Mononuclear cell (primary cell): Measurements from ENCODE around the gene GXYLT2. TPM values are rescaled to one million over a fixed set of nuclear protein-coding genes. Genes with fewer than 3 reads are reported as not detected.
"Not testable (repeated sequence)": the region's sequence is repeated elsewhere in the genome, so short reads cannot be mapped to it uniquely, and the experiment has no call there.

Experiments
- H3K27me3 ChIP-seq: 2 replicates; pipeline ENCODE4 v1.6.0; 2011; ENCODE audit warnings: low read length, control low read depth; ENCODE audit not compliant: insufficient read depth
- H3K4me1 ChIP-seq: 2 replicates; pipeline ENCODE4 v1.5.1; 2011; ENCODE audit warnings: mild to moderate bottlenecking, low read length, control low read depth; ENCODE audit not compliant: insufficient read depth
- H3K4me3 ChIP-seq: 2 replicates; pipeline ENCODE4 v1.5.1; 2011; ENCODE audit warnings: mild to moderate bottlenecking, low read length, moderate library complexity
- H3K9me3 ChIP-seq: 2 replicates; pipeline ENCODE4 v1.5.1; 2011; ENCODE audit warnings: low read depth, mild to moderate bottlenecking, control low read depth, low read length
- total RNA-seq: library from RNA; depleted of rRNA; stranded (reverse); fragments of >200 nt; gene quantifications from one replicate; pipeline ENCODE4 v1.2.3, GENCODE V29; 2012

Gene GXYLT2
- total RNA-seq, 1 donor, result 0.21 TPM

GRCh38 chr3:72904163-72904562 lies 16.3 kb downstream of the GXYLT2 start:
- H3K9me3 ChIP-seq, result no peaks in the 10 kb centered on the region
- H3K4me3 ChIP-seq, result no peak overlapping the region
- H3K4me1 ChIP-seq, result no peaks in the 10 kb centered on the region
- no peaks in the 10 kb centered on the region for H3K27me3 ChIP-seq

- Histone ChIP-seq H3K4me3 (no peak overlapping the region), H3K9me3 (no peaks in the 10 kb centered on the region), H3K4me1 (no peaks in the 10 kb centered on the region), H3K27me3 (no peaks in the 10 kb centered on the region)
These were observed 18.3 kb downstream of the GXYLT2 start for GRCh38 chr3:72906154-72906553.

- H3K9me3 ChIP-seq, result no peaks in the 10 kb centered on the region
These were observed 19.4 kb downstream of the GXYLT2 start for GRCh38 chr3:72907131-72907711.

GRCh38 chr3:72907731-72908620 lies 20.1 kb downstream of the GXYLT2 start:
- Histone ChIP-seq H3K4me3 (no peak overlapping the region), H3K27me3 (no peaks in the 10 kb centered on the region), H3K9me3 (no peaks in the 10 kb centered on the region), H3K4me1 (no peaks in the 10 kb centered on the region)

More at GRCh38 chr3:72907131-72907711, 19.4 kb downstream of the GXYLT2 start:
- Histone ChIP-seq H3K4me3 (no peak overlapping the region), H3K4me1 (no peaks in the 10 kb centered on the region), H3K27me3 (no peaks in the 10 kb centered on the region)

- H3K9me3 ChIP-seq, result no peaks in the 10 kb centered on the region
- H3K4me3 ChIP-seq, result no peak overlapping the region
- no peaks in the 10 kb centered on the region for H3K27me3 ChIP-seq
- H3K4me1 ChIP-seq, result no peaks in the 10 kb centered on the region
These were observed 21.7 kb downstream of the GXYLT2 start for GRCh38 chr3:72909591-72909990.

DNA sequence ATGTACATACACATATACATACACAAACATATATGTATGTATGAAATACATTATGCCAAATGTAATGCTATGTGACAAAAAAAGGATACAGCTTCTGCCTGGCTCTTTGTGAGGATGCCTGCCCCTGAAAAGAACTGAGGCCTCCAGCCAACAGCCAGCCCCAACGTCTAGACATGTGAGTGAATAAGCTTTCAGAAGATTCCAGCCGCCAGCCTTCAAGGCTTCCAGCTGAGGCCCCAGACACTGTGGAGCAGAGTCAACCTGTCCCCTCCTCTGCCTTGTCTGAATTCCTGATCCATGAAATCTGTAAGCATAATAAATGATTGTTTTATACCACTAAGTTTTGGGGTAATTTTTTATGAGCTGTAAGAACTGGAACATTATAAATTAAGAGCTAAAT lies 24.7 kb downstream of the GXYLT2 start:
- no peak overlapping the region for H3K4me3 ChIP-seq
- H3K27me3 ChIP-seq, result no peaks in the 10 kb centered on the region
- no peaks in the 10 kb centered on the region for H3K4me1 ChIP-seq
- no peaks in the 10 kb centered on the region for H3K9me3 ChIP-seq

- H3K4me3 ChIP-seq, result no peak overlapping the region
- no peaks in the 10 kb centered on the region for H3K4me1 ChIP-seq
- no peaks in the 10 kb centered on the region for H3K9me3 ChIP-seq
- no peaks in the 10 kb centered on the region for H3K27me3 ChIP-seq
These were observed 26.5 kb downstream of the GXYLT2 start for GRCh38 chr3:72914383-72914782.

DNA sequence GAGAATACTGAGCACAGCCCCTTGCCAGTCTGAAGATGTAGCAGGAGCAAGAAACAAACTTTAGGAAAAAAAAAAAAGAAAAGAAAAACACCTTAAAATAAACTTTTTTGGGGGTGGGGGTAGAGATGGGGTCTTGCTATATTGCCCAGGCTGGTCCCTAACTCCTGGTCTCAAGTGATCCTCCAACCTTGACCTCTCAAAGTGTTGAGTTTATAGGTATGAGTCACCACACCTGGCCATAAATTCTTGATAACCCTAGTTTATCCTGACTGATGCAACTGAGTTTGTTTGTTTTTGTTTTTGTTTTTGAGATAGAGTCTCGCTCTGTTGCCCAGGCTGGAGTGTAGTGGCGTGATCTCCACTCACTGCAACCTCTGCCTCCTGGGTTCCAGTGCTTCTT lies 28.4 kb downstream of the GXYLT2 start:
- Histone ChIP-seq H3K4me3 (no peak overlapping the region), H3K27me3 (no peaks in the 10 kb centered on the region), H3K4me1 (no peaks in the 10 kb centered on the region), H3K9me3 (no peaks in the 10 kb centered on the region)

DNA sequence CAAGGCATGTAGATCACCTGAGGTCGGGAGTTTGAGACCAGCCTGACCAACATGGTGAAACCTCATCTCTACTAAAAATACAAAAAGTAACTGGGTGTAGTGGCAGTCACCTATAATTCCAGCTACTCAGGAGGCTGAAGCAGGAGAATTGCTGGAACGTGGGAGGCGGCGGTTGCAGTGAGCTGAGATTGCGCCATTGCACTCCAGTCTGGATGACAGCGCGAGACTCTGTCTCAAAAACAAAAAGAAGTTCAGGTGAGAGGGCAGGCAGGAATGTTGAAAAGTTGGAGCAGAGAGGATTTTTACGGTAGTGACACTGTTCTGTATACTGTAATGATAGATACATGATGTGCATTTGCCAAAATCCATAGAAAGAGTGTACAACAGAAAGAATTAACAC lies 31.7 kb downstream of the GXYLT2 start:
- no peak overlapping the region for H3K4me3 ChIP-seq
- H3K9me3 ChIP-seq, result no peaks in the 10 kb centered on the region
- H3K27me3 ChIP-seq, result no peaks in the 10 kb centered on the region
- no peaks in the 10 kb centered on the region for H3K4me1 ChIP-seq

GRCh38 chr3:72924055-72924454 lies 36.2 kb downstream of the GXYLT2 start:
- H3K4me3 ChIP-seq, result no peak overlapping the region
- no peaks in the 10 kb centered on the region for H3K9me3 ChIP-seq
- H3K4me1 ChIP-seq, result no peaks in the 10 kb centered on the region
- no peaks in the 10 kb centered on the region for H3K27me3 ChIP-seq

DNA sequence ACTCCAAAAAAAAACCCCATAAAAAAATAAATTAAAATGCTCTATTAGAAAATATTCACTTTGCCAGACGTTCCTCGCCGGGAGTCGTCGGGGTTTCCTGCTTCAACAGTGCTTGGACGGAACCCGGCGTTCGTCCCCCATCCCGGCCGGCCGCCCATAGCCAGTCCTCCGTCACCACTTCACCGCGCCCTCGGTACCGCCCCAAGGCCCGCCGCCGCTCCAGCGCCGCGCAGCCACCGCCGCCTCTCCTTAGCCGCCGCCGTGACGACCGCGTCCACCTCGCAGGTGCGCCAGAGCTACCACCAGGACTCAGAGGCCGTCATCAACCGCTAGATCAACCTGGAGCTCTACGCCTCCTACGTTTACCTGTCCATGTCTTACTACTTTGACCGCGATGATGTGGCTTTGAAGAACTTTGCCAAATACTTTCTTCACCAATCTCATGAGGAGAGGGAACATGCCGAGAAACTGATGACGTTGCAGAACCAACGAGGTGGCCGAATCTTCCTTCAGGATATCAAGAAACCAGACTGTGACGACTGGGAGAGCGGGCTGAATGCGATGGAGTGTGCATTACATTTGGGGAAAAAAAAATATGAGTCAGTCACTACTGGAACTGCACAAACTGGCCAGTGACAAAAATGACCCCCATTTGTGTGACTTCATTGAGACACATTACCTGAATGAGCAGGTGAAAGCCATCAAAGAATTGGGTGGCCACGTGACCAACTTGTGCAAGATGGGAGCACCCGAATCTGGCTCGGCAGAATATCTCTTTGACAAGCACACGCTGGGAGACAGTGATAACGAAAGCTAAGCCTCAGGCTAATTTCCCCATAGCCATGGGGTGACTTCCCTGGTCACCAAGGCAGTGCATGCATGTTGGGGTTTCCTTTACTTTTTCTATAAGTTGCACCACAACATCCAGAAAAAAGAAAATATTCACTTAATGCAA lies 41.2 kb downstream of the GXYLT2 start:
- H3K27me3 ChIP-seq, H3K4me3 ChIP-seq, H3K4me1 ChIP-seq, H3K9me3 ChIP-seq: not testable (repeated sequence)

DNA sequence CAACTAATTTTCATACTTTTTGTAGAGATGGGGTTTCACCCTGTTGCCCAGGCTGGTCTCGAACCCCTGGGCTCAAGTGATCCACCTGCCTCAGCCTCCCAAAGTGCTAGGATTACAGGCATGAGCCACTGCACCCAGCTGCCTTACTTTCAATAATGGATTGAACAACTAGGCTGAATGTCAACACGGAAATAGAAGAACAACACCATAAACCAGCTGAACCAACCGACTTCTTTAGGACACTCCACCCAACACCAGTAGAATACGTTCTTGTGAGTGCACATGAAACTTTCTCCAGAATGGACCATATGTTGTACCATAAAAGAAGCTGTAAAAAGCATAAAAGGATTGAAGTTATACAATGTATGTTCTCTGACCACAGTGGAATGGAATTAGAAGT lies 42.9 kb downstream of the GXYLT2 start:
- Histone ChIP-seq H3K9me3 (no peaks in the 10 kb centered on the region), H3K4me1 (no peaks in the 10 kb centered on the region), H3K27me3 (no peaks in the 10 kb centered on the region), H3K4me3 (no peak overlapping the region)

DNA sequence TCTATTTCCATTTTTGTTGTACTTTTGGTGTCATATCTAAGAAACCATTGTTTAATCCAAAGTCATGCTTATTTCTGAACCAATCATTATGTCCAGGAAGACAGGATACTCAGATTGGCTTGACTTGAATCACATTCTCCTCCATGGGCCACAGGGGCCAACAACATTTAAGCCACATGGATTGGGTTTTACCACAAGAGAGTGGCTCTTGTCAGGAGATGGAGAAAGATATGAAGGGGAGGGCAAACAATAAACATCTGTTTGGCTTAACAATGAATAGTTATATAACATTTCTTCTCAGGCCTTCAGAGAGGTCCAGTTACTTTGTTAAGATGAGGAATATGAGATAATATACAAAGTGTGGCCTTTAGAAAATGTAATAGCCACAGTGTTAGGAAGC lies 44.6 kb downstream of the GXYLT2 start:
- H3K9me3 ChIP-seq, result no peaks in the 10 kb centered on the region
- no peaks in the 10 kb centered on the region for H3K27me3 ChIP-seq
- no peaks in the 10 kb centered on the region for H3K4me1 ChIP-seq
- no peak overlapping the region for H3K4me3 ChIP-seq

DNA sequence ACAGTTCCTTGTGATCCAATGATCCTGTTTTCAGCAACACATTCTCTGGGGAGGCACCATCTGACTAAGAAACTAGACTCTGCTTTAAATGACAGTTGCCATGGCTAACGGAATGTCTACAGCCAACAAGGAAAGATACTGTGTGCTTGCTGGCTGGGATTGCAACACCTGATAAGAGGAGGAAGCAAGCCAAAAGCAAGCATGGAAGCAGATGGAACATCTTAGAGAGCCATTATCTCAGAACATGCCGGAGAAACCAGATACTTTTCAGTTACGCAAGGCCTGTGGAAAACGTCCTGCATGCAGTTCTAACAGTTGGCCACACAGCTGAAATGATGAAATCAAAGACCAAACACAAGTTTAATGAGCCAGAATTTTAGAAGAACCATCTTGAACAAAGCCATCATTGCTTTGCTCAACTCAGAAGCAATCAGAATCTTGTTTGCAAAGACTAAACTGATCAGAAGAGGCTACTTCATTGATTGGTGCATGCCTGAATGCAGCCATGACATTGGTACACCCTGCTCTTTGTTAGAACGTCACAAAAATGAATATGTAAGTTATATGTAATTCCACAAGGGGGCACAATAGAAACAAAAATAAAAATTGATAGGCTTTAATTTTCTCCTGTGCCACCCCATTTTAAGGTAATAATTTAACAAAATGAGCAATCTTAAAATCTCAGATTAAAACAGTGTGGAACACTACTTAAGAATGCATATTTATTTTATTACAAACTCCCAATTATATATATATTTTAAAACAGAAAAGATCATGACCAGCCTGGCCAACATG lies 50.8 kb downstream of the GXYLT2 start:
- Histone ChIP-seq H3K27me3 (no peaks in the 10 kb centered on the region), H3K4me3 (no peak overlapping the region), H3K9me3 (no peaks in the 10 kb centered on the region), H3K4me1 (peaks cover 6% of the 10 kb centered on the region)
